HG03432 (cell line): ENCODE data around the gene HS6ST1.

Source experiments
- ATAC-seq: cut with Tn5 transposase; IDR thresholded peaks from one replicate; pipeline ENCODE4 v1.9.1; 2021; ENCODE audit warnings: mild to moderate bottlenecking, moderate library complexity; ENCODE audit not compliant: unreplicated experiment

HS6ST1 gene, protein sequence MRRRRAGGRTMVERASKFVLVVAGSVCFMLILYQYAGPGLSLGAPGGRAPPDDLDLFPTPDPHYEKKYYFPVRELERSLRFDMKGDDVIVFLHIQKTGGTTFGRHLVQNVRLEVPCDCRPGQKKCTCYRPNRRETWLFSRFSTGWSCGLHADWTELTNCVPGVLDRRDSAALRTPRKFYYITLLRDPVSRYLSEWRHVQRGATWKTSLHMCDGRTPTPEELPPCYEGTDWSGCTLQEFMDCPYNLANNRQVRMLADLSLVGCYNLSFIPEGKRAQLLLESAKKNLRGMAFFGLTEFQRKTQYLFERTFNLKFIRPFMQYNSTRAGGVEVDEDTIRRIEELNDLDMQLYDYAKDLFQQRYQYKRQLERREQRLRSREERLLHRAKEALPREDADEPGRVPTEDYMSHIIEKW

DNA sequence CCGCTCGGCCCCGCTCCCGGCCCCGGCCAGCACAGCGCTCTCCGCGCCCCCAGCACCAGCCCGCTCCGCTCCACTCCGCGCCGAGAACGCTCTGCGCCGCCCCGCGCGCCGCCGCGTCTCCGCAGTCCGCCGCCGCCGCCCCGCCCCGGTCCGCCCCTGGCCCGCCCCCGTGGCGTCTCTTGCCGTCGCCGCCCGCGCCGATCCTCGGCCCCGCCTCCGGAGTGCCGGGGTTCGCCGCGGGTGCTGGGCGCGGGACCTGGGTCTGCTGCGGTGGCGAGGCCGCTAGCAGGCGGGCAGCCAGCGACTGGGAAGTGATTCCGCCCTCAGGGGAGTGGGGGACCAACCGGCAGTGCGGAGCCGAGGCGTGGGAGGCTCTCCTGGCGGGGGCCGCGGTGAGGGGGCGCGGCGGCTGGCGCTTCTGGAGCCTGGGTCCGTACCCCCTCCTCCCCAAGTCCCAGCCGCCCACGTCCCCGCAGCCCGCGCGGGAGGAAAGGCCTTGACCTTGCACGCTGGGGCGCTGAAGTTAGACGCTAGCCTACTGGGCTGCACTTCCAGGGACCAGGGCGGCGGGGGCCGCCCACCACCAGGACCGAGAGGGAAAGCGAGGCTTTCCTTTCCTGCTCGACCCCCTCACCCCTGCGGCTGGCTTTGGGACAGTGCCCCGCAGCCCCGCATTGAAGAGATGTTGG is at the start of gene HS6ST1:
HS6ST1 (minus strand) TSS at position 93 of the 689 bp plus-strand sequence. CDS start 305 bp downstream, outside the sequence.
- peak; percentile 73 for ATAC-seq

DNA sequence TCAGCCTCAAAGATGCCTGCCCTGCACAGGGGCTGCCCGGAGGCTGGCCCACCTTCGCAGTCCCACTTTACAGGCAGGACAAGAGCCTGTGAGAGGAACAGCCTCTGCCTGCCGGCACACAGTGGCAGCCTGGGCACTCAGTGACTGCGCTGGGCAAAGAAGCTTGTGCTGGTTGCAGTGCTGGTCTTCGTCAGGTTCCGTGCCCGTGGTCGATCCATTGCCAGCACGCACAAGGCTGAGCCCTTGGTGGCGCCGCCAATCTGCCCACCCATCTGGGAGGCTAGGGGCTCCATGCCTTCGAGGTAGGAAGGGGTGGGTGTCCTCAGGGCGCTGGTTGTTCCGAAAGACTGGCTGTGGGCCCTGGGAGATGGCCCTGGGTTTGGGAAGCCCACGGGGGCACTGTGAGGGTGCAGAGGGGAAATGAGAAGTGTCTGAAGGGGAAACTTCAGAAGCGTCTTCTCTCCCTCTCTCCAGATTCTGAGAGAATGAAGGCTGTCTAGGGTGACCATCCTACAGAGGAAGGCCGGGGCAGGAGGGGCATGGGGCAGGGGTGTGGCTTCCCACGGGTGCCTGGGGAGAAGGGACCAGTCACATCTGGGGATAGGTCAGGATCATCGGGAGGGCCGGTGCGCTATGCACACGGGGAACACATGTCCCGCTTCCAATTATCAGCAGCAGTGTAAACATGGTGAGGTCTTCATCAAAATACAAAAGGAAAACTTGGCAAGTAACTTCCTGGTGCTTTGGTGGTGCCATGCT is 49.1 kb upstream of the HS6ST1 start:
- ATAC-seq = no peak

DNA sequence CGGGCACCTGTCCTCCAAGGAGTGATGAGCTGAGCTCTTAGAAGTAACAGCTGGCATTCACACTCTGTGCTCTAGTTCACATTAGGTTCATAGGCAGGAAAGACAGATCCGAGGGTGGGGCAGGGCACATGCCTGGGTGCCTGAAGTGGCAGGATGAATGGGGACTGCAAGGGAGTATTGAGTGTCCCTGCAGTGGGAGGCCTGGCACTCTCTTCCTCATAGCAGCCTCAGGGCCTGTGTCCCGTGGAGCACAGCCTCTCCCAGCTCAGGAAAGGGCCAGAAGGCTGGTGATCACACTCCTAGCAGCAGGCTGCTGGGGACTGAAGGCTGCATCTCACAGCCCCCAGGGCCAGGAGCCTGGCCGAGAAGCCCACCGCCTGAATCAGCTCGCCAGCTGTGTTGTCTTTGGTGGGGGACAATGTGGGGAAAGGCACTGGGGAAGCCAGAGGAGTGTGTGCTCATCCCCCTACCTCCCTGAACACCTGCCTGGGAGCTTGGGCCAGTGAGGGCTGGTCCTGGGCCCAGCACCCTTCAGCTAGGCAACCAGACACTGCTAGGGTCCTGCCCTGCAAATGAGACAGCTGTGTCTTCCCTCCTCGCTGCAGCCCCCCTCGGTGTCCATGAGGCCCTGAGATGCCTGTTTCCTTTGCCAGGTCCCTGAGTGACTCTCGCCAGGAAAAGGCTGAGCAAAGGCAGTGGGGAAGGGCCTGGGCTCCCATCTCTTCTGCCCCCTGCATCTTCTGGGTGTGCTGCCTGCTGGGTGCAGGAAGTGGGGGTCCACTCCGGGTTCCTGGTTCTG is 48.2 kb upstream of the HS6ST1 start:
- ATAC-seq = no peak

DNA sequence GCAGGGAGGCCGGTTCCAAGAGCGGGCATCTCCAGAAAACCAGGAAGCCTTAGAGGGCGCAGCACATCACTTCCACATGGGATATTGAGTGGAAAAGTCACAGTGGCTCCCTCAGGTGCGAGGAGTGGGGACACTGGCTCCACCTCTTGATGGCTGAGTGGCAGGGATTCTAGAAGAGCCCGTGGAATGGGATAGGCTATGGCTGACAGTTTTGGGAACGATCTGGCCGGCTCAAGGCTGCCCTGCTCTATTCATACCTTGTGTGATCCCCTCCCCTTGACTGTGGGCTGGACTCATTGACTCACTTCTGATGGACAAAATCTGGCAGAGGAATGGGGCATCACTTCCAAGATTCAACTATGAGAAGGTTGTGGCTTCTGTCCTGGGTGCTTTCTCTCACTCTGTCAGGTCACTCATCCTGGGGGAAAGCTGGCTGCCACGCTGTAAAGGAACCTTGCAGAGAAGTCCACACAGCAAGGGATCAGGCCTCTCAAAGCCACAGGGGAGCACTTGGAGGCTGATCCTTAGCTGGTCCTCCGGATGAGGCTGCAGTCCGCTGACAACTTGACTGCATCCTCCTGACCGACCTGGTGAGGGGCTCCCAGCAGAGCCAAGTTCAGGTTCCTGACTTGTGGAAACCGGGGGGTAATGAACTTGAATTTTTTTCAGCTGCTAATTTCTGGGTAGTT is 46.7 kb upstream of the HS6ST1 start:
- ATAC-seq = no peak

DNA sequence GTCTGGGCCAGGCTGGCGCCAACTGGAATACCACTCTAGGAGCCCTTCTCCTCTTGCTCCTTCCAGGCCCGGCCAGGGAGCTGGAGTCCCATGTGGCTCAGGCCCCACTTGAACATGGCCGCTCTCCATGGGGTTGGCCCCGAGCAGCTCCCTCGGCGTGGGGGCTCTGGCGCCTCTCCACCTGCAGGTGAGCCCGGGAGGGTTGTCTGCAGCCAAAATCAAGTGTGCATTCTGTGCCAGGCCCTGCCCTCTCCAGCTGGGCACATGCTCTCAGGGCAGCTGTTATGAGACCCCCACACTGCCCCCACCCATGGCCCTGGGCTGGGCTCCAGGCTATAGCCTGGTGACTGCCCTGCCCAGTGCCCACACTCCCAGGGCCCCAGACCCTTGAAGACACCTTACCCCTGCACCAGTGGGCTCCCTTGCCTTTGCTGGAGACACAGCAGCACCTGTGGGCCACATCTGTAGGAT is 45.8 kb upstream of the HS6ST1 start:
- no peak for ATAC-seq

DNA sequence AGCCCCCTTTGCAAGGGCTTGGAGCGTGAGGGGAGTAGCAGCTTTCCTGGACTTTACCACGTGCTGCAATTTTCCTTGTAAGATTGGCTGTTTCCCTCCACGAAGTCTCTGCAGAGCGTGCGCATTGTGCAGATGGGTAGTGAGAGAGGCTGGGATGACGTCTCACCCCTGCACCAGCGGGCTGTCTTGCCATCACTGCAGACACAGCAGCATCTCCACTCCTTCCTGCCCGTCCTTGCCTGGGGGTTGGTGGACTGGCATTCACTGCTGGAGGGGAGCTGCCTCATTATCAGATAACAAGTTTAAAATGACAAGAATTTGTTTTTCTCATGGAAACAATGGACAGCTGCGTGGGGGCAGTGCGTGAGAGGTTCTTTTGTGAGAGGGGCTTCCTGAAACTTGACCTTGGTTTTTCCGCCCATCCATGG is 45.3 kb upstream of the HS6ST1 start:
- no peak for ATAC-seq

DNA sequence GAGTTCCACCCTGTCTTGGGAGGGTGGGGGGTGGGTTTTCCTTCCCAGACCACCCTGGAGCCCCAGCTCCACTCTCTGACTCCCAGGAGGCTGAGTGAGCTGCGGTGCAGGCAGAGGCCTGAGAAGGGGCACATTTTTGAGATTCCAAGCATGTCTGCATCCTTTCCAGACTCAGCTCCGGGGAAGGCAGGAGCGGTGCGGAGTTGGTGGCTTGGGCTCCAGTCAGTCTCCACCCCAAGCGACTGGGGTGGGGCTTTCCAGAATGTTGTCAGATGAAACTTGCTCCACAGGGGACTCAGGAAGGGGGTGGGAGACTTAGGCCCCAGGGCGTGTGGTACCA is 44.2 kb upstream of the HS6ST1 start:
- no peak for ATAC-seq

DNA sequence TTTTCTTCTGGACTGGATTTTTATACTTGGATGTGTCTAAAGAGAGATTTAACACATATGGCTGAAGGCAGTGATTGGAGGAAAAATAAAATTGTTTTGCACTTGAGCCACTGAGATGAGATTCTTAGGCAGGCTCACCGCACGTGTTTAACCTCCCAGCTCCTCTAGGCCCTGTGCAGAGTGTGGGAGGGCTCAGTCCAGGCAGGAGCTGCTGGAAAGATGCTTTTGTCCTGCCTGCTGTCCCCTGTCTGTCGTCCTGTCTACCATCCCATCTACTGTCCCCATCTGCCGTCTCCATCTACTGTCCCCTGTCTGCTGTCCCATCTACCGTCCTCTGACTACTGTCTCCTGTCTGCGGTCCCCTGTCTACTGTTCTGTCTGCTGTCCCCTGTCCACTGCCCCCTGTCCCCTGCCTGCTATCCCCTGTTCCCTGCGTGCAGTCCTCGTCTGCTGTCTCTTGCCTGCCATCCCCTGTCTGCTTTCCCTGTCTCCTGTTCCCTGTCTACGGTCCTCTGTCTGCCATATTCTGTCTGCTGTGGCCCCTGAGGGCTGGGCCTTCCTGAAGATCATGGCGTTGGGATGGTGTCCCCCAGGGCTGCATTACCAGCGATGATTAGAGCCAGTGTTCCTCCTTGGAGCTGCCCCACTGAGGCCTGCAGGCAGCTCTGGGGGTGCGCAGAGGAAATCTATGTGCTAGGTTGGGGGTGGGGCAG is 43.7 kb upstream of the HS6ST1 start:
- ATAC-seq = no peak

DNA sequence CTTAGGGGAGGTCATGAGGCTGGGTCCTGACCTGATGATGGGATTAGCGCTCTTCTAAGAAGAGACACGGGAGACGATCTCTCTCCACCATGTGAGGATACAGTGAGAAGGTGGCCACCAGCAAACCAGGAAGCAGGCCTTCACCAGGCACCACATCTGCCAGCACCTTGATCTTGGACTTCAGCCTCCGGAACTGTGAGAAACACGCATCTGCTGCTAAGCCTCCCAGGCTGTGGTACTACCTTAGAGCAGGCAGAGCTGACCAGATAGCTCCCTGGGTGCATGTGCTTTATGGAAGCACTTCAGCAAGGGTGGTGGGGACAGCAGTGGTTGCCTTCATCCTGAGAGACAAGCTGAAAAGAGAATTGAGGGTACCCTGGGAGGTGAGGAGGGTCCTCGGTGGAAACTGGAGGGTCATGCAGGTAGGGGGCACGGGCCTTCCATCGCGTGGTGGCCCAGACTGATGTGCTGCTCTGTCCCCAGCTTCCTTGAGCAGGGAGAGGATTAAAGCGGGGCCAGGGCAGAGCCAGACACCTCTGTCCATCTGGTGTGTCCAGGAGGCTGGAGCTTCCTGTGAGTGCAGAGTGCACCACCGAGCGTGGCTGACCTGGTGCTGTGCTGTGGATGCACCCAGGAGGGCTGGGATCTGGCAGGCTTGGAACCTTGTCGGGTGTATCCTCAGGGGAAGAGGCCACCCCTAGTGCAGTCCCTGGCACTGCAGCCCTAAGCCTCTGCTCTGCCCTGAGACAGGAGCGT is 42.9 kb upstream of the HS6ST1 start:
- ATAC-seq = no peak

DNA sequence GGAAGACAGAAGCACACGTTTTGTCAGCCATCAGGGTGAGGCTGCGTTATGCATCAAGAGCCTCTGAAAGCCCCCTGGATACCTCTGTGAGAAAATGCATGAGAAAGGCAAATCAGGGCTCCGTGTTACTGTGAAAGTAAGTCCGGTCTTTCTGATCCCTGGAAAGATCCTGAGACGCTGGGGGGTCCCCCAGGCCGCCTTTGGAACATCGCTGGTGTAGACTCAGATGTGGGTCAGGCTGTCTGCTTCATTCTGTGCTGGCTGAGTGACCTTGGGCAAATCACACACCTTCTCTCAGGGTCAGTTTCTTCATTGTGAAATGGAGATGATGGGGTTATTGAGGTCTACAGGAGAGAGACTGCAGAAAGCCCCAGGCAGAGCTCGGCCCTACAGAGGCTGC is 42.0 kb upstream of the HS6ST1 start:
- ATAC-seq = no peak

DNA sequence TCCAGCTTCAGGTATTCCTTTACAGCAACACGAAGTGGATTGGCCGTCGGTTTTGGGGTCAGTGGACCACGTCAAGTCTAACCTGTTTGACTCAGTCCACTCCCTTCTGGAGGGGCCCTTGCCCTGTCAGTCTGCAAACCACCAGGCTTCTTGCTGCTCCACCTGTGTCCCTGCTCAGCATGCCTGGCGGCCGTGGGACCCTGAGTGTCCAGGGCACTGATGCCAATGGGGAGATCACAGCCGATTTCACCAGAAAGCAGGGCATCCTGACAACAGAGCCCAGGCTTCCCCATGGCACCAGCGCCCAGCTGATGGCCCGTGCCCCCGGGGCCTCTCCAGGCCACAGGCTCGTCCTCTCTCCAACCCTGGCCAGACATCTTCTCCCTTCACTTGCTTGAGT is 41.2 kb upstream of the HS6ST1 start:
- ATAC-seq = no peak

DNA sequence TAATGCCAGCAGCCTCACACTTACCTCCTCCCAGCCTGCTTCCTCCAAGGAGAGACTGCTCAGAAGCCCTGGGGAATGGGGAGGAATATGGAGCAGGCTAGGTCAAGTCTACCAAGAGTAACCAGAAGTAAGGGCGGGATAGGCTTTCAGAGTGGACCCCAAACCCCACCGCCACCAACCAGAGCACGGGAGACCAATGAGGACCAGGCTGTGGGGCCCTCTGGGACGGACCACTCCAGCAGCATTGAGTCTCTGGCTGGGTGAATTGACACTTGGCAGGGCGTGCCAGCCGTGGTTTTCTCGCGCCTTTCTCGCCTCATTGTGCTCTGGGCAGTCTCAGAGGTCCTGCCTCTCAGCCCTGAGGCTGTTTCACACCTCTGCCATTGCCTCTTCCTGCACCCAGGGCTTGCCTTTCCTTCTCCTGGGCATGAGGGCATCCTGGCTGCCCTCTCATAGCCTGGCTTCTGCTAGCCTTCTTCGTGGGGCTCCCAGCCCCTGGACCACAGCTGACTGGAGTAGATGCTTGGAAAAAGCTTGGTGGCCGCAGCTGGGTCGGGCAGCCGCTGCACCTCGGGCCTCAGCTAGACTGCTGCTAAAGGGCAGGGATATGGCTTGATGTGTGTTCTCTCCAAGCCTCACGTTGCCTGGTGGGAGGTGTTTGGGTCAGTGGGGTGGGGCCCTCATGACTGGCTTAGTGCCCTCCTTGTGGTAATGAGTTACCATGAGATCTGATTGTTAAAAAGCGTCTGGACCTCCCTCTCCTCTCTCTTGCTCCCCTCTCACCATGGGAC is 40.5 kb upstream of the HS6ST1 start:
- no peak for ATAC-seq

DNA sequence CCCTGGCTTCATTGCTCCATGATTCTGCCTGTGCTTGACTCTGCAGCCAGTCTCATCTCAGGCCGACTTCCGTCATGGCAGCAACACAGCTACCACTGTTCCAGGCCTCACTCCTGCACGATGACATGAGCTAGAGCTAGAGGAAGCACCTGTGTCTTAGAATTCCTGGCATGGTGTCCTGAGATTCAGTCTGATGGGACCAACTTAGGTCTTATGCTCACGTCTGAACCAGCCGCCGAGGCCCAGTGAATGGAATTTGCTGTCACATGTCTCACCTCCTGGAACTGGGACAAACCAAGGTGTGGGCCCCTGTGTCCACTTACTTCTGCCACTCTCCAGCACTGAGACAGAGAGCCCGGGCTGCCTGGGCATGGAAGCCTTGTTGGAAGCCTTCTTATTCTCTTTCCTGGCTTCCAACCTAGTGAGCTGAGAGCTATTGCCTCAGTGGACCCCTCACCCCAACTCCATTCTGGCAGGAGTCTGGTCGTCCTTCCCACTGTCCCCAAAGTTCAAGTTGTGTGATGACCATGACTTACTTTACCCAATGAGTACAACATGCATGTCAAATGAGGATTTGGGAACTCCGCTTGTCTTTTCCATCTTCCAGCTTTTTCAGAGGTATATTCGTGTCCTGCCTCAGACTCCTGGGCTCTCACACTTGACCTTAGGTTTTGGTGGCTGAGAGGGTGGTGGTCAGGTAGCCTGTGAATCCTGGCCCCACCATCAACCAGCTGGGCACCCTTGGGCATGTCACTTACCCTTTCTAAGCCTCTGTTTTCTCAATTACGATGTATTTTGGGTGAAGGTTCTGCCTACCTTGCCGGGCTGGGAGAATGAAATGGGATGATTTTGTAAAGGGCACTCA is 39.1 kb upstream of the HS6ST1 start:
- no peak for ATAC-seq

DNA sequence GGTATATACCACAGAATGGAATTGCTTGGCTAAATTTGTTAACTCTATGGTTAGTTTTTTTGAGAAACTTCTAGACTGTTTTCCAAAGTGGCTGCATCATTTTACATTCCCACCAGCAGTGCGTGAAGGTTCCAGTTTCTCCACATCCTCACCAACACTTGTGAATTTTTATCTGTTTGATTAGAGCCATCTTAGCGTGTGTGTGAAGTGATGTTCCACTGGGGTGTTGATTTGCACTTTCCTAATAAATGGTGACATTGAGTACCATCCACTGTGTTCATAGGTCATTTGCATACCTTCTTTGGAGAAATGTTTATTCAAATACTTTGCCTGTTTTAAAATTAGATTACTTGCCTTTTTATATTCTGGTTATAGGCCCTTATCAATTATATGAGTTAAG is 37.5 kb upstream of the HS6ST1 start:
- no peak for ATAC-seq

DNA sequence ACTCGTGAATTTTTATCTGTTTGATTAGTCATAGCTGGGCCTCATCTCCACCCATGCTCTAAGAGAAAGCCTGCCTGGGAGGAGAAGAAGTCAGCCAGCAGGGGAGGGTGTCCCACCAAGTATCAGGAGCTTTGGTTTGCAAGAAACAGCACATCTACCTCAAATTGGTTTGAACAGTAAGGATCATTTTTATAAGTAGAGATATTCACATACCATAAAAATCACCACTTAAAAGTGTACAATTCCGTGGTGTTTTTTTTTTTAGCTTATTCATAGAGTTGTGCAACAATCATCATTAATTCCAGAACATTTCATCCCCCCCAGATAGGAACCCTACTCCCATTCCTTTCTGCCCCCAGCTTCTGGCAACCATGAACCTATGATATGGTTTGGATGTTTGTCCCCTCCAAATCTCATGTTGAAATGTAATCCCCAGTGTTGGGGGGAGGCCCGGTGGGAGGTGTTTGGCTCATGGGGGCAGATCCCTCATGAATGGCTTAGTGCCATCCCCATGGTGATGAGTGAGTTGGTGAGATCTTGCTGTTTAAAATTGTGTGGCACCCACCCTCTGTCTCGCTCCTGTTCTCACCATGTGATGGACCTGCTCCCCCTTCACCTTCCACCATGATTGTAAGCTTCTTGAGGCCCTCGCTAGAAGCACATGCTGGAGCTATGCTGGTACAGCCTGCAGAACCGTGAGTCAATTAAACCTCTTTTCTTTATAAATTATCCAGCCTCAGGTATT is 36.2 kb upstream of the HS6ST1 start:
- ATAC-seq = no peak

DNA sequence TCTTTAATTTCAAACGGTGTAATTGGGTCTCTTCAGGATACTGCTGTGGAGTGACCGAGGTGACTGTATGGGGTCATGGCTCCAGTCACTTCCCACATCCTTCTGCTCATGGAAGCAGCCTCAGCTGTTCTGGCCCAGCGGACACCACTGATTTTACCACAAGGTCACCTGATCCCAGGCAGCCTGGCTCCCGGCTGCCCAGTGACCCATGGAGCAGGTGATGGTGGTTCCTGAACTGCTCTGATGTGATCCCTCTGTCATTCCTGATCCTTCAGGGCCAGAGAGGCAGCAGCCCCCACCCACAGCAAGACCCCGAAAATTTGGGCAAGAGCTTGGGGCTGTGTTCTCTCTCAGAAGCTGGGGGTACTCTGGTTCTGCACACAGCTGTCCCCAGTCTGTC is 35.5 kb upstream of the HS6ST1 start:
- ATAC-seq = no peak
